ENCODE measurements around the gene CREB3L2. TPM values are rescaled to one million over a fixed set of nuclear protein-coding genes. Genes with fewer than 3 reads are reported as not detected.

Gene CREB3L2
- total and polyA plus RNA-seq, 5 donors: 10.7 to 75.1 (median 37.8) TPM

DNA sequence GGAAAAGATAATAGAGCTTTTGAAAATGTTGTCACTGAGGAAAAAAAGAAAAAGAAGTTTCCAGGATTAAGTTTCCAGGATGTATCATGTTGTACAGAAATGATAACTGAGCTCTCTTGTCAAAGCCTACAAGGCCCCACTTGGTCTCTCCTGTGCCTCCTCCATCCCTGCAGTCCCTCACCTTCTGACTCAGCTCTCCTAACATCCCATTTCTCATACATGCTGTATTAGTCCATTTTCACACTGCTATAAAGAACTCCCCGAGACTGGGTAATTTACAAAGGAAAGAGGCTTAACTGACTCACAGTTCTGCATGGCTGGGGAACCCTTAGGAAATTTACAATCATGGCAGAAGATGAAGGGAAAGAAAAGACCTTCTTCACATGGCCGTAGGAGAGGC, 151.3 kb downstream of the CREB3L2 start:
- Histone ChIP-seq H3K4me3 (ENCODE audit: low read length) (no peak overlapping the region), H3K4me1 (ENCODE audit: control insufficient read depth, insufficient read depth, low read length) (peaks cover 5% of the 10 kb centered on the region), H3K27ac (ENCODE audit: low read length) (no peak overlapping the region), H3K9me3 (ENCODE audit: control insufficient read depth, low read length) (no peaks in the 10 kb centered on the region), H3K27me3 (ENCODE audit: control insufficient read depth, insufficient read depth) (no peaks in the 10 kb centered on the region)
- 68% methylated on average over 2 of the region's 2 CpGs for WGBS
- no peak for DNase-seq
- no peak for ATAC-seq
- intact Hi-C loops (cut with DNase I): no loop called here

DNA sequence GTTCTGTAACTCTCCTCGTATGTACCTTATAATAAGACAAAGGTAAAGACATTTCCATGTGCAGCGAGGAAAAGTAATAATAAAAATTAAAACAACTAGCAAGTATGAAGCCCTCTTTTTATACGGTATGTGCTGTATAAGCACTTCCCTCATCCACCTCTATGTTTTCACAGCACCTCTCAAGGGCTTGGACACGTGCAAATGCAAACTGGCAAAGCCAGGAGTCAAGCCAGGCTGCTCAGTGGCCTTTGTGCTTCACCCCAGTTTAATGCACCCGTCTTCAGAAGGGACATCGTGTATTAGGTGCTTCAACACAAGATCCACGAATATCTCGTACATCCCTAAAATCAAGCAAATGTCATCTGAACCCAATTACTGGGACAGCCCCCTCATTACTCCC, 153.8 kb downstream of the CREB3L2 start:
- 80% methylated on average over 8 of the region's 8 CpGs for WGBS
- Histone ChIP-seq H3K9me3 (ENCODE audit: control insufficient read depth, low read length) (no peaks in the 10 kb centered on the region), H3K27me3 (ENCODE audit: control insufficient read depth, insufficient read depth) (no peaks in the 10 kb centered on the region), H3K27ac (ENCODE audit: low read length) (no peak overlapping the region), H3K4me1 (ENCODE audit: control insufficient read depth, insufficient read depth, low read length) (peaks cover 5% of the 10 kb centered on the region), H3K4me3 (ENCODE audit: low read length) (no peak overlapping the region)
- intact Hi-C loops (cut with DNase I): no loop called here
- DNase-seq (no peak), ATAC-seq (no peak)

DNA sequence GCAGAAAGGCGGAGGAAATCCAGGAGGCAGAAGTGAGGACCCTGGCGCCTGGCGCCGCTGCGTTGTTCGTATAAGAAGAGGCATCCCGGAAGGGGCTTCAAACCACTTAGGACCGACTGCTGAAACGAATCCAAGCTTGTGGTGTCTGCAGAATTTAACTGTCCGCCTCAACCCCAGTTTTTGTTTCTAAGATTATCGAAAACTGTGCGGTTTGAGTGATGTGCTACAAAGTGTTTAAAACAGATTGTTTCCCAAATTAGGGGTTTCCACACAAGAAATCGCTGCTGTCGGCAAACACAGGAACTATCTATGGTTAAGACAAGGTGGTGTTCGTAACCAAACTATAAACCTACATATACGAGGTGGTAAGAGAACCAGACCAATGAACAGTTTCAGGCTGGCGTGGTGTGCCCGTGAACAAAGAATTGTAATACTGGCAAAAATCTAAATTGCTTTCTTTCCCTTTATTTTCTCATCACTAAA, 154.3 kb downstream of the CREB3L2 start:
- 30% methylated on average over 18 of the region's 18 CpGs for WGBS
- Histone ChIP-seq H3K4me1 (ENCODE audit: control insufficient read depth, insufficient read depth, low read length) (peaks cover 5% of the 10 kb centered on the region), H3K27ac (ENCODE audit: low read length) (no peak overlapping the region), H3K27me3 (ENCODE audit: control insufficient read depth, insufficient read depth) (no peaks in the 10 kb centered on the region), H3K4me3 (ENCODE audit: low read length) (no peak overlapping the region), H3K9me3 (ENCODE audit: control insufficient read depth, low read length) (no peaks in the 10 kb centered on the region)
- ATAC-seq: peak; percentile 8 to 27
- intact Hi-C loops (cut with DNase I): no loop called here
- no peak for DNase-seq

DNA sequence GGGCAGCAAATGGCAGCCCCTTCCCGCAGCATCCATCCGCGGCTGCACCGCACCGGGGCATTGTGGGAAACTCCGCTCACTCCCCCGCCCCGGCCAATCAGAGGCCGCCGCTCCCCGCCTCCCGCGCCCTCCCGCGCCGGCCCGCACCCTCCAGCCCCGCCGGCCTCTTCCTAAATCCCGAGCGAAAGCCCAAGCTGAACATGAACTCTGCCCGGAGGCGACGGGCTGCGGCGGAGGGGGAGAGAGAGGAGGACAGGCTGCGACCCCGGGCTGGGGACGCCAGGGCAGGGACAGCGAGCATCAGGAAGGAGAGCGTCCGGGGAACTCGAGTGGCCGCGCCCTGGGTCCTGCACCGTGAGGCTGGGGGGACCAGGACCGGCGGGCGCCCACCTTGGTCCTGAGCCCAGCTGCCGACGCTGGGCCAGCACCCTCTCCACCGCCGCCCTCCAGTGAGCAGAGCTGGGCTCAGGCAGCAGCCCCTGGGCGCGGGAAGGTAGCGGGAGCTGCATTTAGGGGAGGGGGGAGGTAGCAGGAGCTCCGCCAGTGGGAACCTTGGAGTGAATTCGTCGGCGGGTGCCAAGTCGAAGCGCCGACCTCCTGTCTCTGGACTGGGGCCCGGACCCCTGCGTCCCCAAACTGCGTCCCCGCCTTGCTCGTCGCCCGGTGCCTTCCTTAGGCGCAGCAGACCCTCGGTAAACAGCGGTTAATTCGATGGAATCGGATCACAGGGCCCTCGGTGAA, 154.9 kb downstream of the CREB3L2 start, which contains the start of gene DGKI:
DGKI (minus strand) TSS at position 148 of the 741 bp plus-strand sequence.
- DNase-seq (peak; percentile 29 to 63 (median 62)), ATAC-seq (peak; percentile 67 to 68)
- Histone ChIP-seq H3K27me3 (ENCODE audit: control insufficient read depth, insufficient read depth) (no peaks in the 10 kb centered on the region), H3K27ac (ENCODE audit: low read length) (no peak within 1 kb of the TSS), H3K4me1 (ENCODE audit: control insufficient read depth, insufficient read depth, low read length) (peaks cover 5% of the 10 kb centered on the region), H3K9me3 (ENCODE audit: control insufficient read depth, low read length) (no peaks in the 10 kb centered on the region), H3K4me3 (ENCODE audit: low read length) (peak within 1 kb of the TSS; percentile 53)
- under 1% methylated on average over 66 of the region's 66 CpGs for WGBS
- intact Hi-C loops (cut with DNase I): no loop called here

DNA sequence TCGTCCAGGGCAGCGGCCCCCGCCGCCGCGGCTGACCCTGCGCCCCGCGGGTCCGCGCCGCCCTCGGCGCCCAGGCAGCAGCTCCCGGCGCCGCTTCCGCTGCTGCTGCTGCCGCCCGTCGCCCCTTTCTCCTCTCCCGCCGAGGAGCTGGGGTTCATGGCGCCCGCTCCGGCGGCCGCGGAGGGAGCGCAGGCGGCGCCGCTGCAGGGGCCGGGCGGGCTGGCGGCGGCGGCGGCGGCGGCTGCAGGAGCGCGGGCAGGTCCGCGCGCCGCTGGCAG, 155.4 kb downstream of the CREB3L2 start:
- DNase-seq (peak in 2 of 3 donors; percentile 41 to 48), ATAC-seq (no peak)
- intact Hi-C loops (cut with DNase I): no loop called here
- H3K9me3 ChIP-seq (ENCODE audit: control insufficient read depth, low read length): no peaks in the 10 kb centered on the region
- peak overlapping the region; percentile 53 for H3K4me3 ChIP-seq (ENCODE audit: low read length)
- no peak overlapping the region for H3K27ac ChIP-seq (ENCODE audit: low read length)
- WGBS: under 1% methylated on average over 47 of the region's 47 CpGs
- H3K4me1 ChIP-seq (ENCODE audit: control insufficient read depth, insufficient read depth, low read length): peaks cover 5% of the 10 kb centered on the region
- no peaks in the 10 kb centered on the region for H3K27me3 ChIP-seq (ENCODE audit: control insufficient read depth, insufficient read depth)

DNA sequence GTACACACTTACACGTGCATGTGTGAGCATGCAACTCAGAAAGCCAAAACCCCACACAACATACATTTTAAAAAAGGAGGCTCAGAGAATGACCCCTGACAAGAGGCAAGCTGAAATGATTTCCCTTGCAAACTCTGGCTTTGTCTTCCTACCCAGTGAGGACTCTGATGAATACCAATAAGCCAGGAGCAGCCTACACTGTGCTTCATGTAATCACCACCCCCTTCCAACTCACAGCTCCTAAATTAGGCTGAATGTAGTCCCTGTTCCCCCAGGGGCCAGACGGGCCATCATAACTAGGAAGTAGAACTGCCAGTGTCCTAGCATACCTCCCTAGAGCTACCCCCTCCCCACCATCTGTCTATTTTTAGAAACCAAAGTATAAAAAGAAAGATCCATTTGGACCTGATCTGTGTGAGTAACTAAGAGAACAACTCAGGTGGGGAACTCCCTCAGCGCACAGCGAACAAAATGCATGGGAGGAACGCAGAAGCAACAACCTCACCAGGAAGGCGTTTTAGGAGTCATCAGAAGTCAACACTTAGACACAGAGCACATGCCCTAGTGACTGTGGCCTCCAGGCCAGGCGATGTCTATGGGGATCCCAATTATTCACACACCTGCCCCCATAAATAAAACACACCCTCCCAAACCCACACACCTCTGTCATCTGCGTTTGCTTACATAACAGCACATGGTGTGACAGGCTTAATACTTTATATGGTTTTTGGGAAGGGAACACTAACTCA, 157.0 kb downstream of the CREB3L2 start:
- Histone ChIP-seq H3K4me1 (ENCODE audit: control insufficient read depth, insufficient read depth, low read length) (peaks cover 5% of the 10 kb centered on the region), H3K9me3 (ENCODE audit: control insufficient read depth, low read length) (no peaks in the 10 kb centered on the region), H3K4me3 (ENCODE audit: low read length) (no peak overlapping the region), H3K27ac (ENCODE audit: low read length) (no peak overlapping the region), H3K27me3 (ENCODE audit: control insufficient read depth, insufficient read depth) (no peaks in the 10 kb centered on the region)
- intact Hi-C loops (cut with DNase I): no loop called here
- ATAC-seq (no peak), DNase-seq (no peak)
- WGBS: 83% methylated on average over 8 of the region's 8 CpGs

DNA sequence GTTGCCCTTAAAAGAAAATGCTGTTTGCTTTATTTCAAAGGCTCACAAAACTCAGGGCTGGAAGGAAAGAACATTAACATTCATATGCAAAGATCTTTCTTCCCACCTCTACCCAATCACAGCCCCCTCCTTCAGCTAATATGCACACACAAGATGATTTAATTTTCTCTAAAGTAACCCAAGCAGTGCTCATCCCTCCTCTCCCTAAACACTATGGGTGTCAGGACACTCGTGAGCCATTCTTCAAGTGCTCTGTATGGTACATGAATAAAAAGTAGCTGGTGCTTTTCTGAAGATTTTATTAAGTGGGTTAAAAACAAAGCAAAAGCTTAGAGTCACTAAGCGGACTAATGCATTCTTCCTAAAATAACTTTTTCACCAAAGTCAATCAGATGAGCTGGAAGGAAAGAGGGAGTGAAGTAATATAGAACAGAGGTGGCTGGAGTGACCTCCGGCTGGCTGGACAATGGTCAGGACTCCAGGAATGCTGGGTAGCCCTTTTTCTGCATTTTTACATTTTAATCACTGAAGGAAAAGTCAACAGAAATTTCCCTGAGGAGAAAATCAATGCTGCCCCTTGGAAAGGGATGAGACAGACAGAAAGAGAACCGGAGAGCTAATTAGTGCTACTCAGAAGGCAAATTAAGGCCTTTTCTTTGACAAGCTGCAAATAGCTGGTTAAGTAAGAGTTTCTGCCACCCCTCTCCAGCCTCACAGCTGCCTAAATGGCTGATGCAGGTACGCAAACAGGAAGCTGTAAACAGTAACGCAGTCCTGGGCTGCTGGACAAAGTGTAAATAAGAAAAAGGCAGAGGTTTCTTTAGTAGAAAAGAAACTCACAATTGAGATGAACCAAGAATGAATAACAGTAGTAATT, 161.7 kb downstream of the CREB3L2 start:
- no peak for ATAC-seq
- Histone ChIP-seq H3K4me1 (ENCODE audit: control insufficient read depth, insufficient read depth, low read length) (no peaks in the 10 kb centered on the region), H3K4me3 (ENCODE audit: low read length) (no peak overlapping the region), H3K27ac (ENCODE audit: low read length) (no peak overlapping the region), H3K9me3 (ENCODE audit: control insufficient read depth, low read length) (no peaks in the 10 kb centered on the region), H3K27me3 (ENCODE audit: control insufficient read depth, insufficient read depth) (no peaks in the 10 kb centered on the region)
- 67% methylated on average over 6 of the region's 6 CpGs for WGBS
- no peak for DNase-seq
- intact Hi-C loops (cut with DNase I): no loop called here

DNA sequence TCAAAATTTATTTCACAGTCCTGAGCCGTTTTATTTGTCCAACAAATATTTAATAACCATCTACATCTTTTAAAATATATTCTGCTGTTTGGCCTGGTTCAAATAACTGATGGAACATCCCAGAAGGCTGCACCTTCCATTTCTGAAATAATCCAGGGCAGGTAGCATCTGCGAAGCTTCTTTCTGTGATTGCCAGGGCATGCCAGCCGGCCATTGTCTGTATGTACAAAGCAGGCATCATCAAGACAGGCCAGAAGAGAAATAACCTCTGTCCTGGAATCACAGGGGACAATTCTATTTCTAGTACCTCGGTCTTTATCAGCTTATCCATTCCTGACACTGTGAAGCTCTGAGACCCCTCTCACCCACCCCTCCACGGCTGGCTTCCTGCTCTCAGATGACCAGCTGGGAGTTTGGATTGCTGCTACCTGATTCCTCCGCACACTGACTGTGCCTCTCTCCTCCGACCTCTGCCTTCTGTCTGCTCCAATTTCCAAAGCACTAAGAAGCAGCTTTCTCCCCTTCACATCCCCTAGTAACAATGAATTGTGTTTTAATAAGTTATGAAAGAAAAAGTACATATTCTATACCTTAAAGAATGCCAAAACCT, 163.1 kb downstream of the CREB3L2 start:
- Histone ChIP-seq H3K4me3 (ENCODE audit: low read length) (no peak overlapping the region), H3K27me3 (ENCODE audit: control insufficient read depth, insufficient read depth) (no peaks in the 10 kb centered on the region), H3K27ac (ENCODE audit: low read length) (no peak overlapping the region), H3K9me3 (ENCODE audit: control insufficient read depth, low read length) (no peaks in the 10 kb centered on the region), H3K4me1 (ENCODE audit: control insufficient read depth, insufficient read depth, low read length) (no peaks in the 10 kb centered on the region)
- ATAC-seq (no peak), DNase-seq (no peak)
- intact Hi-C loops (cut with DNase I): no loop called here
- 65% methylated on average over 7 of the region's 7 CpGs for WGBS

DNA sequence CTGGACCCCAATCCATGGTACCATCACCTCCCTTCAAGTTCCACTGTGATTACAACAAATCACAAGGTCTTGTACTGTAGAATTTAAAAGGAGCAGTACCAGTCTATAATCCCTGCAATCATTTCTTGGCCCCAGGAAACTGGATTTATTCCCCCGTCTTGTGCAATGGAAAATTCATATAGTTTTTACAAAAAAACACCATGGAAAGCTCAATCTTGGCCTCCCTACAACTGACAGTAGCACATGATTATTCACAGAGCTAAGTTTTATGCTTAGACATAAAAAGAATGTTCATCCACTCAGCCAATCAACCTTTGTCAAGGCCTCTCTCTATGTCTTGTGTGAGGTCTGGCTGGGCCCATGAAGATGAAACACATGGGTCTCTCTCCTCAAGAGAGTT, 165.3 kb downstream of the CREB3L2 start:
- intact Hi-C loops (cut with DNase I): no loop called here

DNA sequence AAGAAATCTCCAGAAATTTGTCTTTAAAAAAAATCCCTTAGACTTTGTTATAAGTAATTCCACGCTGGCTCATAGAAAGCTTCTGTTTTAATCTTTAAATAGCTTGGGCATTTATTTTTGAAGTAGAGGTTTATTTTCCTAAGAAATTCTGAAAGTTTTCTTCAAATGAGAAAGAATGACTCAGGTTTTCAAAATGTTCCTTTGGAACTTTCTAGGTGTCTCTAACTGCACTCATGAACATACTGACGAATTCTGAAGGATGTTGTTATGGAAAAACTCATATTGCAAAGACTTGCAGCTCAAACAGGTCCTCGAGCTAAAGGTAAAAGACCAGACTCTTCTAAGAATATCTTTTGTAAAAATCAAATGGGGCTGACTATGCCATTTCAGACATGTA, 165.8 kb downstream of the CREB3L2 start:
- ATAC-seq: no peak
- H3K4me1 ChIP-seq (ENCODE audit: control insufficient read depth, insufficient read depth, low read length): no peaks in the 10 kb centered on the region

More for the DNA sequence above, 165.3 kb downstream of the CREB3L2 start:
- Histone ChIP-seq H3K4me3 (ENCODE audit: low read length) (no peak overlapping the region), H3K27me3 (ENCODE audit: control insufficient read depth, insufficient read depth) (no peaks in the 10 kb centered on the region), H3K27ac (ENCODE audit: low read length) (no peak overlapping the region), H3K9me3 (ENCODE audit: control insufficient read depth, low read length) (no peaks in the 10 kb centered on the region), H3K4me1 (ENCODE audit: control insufficient read depth, insufficient read depth, low read length) (no peaks in the 10 kb centered on the region)
- DNase-seq (no peak), ATAC-seq (no peak)
- 87% methylated on average over 1 of the region's 1 CpG for WGBS

More for the DNA sequence above, 165.8 kb downstream of the CREB3L2 start:
- no peak overlapping the region for H3K27ac ChIP-seq (ENCODE audit: low read length)
- intact Hi-C loops (cut with DNase I): no loop called here
- H3K27me3 ChIP-seq (ENCODE audit: control insufficient read depth, insufficient read depth): no peaks in the 10 kb centered on the region
- H3K4me3 ChIP-seq (ENCODE audit: low read length): no peak overlapping the region
- 89% methylated on average over 3 of the region's 3 CpGs for WGBS
- no peaks in the 10 kb centered on the region for H3K9me3 ChIP-seq (ENCODE audit: control insufficient read depth, low read length)
- DNase-seq: no peak
